Measurements from ENCODE around the gene EXOC3L4.

The EXOC3L4 gene

GRCh38 chr14:103066399-103066798 lies 28.1 kb upstream of the EXOC3L4 start:
- no peak overlapping the region for H3K27ac ChIP-seq (ENCODE audit: low read depth, low read length, poor library complexity, severe bottlenecking)

GRCh38 chr14:103067231-103067954 lies 27.1 kb upstream of the EXOC3L4 start:
- Histone ChIP-seq H3K9me2 (ENCODE audit: low read depth, low read length) (no peaks in the 10 kb centered on the region), H3K4me1 (ENCODE audit: insufficient read depth, low read length, severe bottlenecking) (no peaks in the 10 kb centered on the region), H3K9ac (ENCODE audit: low read length) (no peak overlapping the region), H3K4me3 (ENCODE audit: low read depth, low read length, poor library complexity, severe bottlenecking) (no peak overlapping the region), H3K27me3 (ENCODE audit: insufficient read depth, low read length) (no peaks in the 10 kb centered on the region; the same call in 1 of the 2 replicates), H3K9me3 (ENCODE audit: low read length) (no peaks in the 10 kb centered on the region), H3K27ac (ENCODE audit: low read depth, low read length, poor library complexity, severe bottlenecking) (no peak overlapping the region), H3K4me2 (ENCODE audit: low read length) (no peak overlapping the region), H4K20me1 (ENCODE audit: insufficient read depth, low read length) (no peaks in the 10 kb centered on the region), H3K79me2 (ENCODE audit: insufficient read depth, low read length) (no peaks in the 10 kb centered on the region), H2AFZ (ENCODE audit: low read length) (no peak overlapping the region), H3K36me3 (ENCODE audit: insufficient read depth, low read length) (no peaks in the 10 kb centered on the region), H3F3A (ENCODE audit: insufficient read depth, low read length) (no peaks in the 10 kb centered on the region)
- no peak for TF ChIP-seq CTCF (IDR thresholded peaks at IDR 0.05; ENCODE audit: low read length)
- no peak for TF ChIP-seq EZH2 (IDR thresholded peaks at IDR 0.05; ENCODE audit: borderline replicate concordance, low read length)

More at GRCh38 chr14:103066399-103066798, 28.1 kb upstream of the EXOC3L4 start:
- no peak overlapping the region for H2AFZ ChIP-seq (ENCODE audit: low read length)
- H3F3A ChIP-seq (ENCODE audit: insufficient read depth, low read length): no peaks in the 10 kb centered on the region
- H3K4me1 ChIP-seq (ENCODE audit: insufficient read depth, low read length, severe bottlenecking): no peaks in the 10 kb centered on the region
- no peak overlapping the region for H3K9ac ChIP-seq (ENCODE audit: low read length)
- no peaks in the 10 kb centered on the region for H3K9me3 ChIP-seq (ENCODE audit: low read length)
- no peaks in the 10 kb centered on the region; the same call in 1 of the 2 replicates for H3K27me3 ChIP-seq (ENCODE audit: insufficient read depth, low read length)
- no peak overlapping the region for H3K4me2 ChIP-seq (ENCODE audit: low read length)
- no peaks in the 10 kb centered on the region for H3K9me2 ChIP-seq (ENCODE audit: low read depth, low read length)
- H4K20me1 ChIP-seq (ENCODE audit: insufficient read depth, low read length): no peaks in the 10 kb centered on the region
- no peaks in the 10 kb centered on the region for H3K36me3 ChIP-seq (ENCODE audit: insufficient read depth, low read length)
- TF ChIP-seq CTCF (IDR thresholded peaks at IDR 0.05; ENCODE audit: low read length): no peak
- TF ChIP-seq EZH2 (IDR thresholded peaks at IDR 0.05; ENCODE audit: borderline replicate concordance, low read length): no peak
- no peak overlapping the region for H3K4me3 ChIP-seq (ENCODE audit: low read depth, low read length, poor library complexity, severe bottlenecking)
- H3K79me2 ChIP-seq (ENCODE audit: insufficient read depth, low read length): no peaks in the 10 kb centered on the region

- H3K9ac ChIP-seq (ENCODE audit: low read length): no peak overlapping the region
- H3K9me2 ChIP-seq (ENCODE audit: low read depth, low read length): no peaks in the 10 kb centered on the region
- H3K4me2 ChIP-seq (ENCODE audit: low read length): no peak overlapping the region
- no peaks in the 10 kb centered on the region for H3K79me2 ChIP-seq (ENCODE audit: insufficient read depth, low read length)
- no peaks in the 10 kb centered on the region for H3K9me3 ChIP-seq (ENCODE audit: low read length)
- H3K27ac ChIP-seq (ENCODE audit: low read depth, low read length, poor library complexity, severe bottlenecking): no peak overlapping the region
- TF ChIP-seq CTCF (IDR thresholded peaks at IDR 0.05; ENCODE audit: low read length): no peak
- no peak for TF ChIP-seq EZH2 (IDR thresholded peaks at IDR 0.05; ENCODE audit: borderline replicate concordance, low read length)
- H2AFZ ChIP-seq (ENCODE audit: low read length): no peak overlapping the region
- H3K27me3 ChIP-seq (ENCODE audit: insufficient read depth, low read length): peaks cover 3% of the 10 kb centered on the region; the same call in 1 of the 2 replicates
- no peak overlapping the region for H3K4me3 ChIP-seq (ENCODE audit: low read depth, low read length, poor library complexity, severe bottlenecking)
- H3K4me1 ChIP-seq (ENCODE audit: insufficient read depth, low read length, severe bottlenecking): no peaks in the 10 kb centered on the region
- no peaks in the 10 kb centered on the region for H4K20me1 ChIP-seq (ENCODE audit: insufficient read depth, low read length)
- no peaks in the 10 kb centered on the region for H3F3A ChIP-seq (ENCODE audit: insufficient read depth, low read length)
- no peaks in the 10 kb centered on the region for H3K36me3 ChIP-seq (ENCODE audit: insufficient read depth, low read length)
Measured at GRCh38 chr14:103068351-103069073, 26.0 kb upstream of the EXOC3L4 start.

All from OCI-LY1 (cell line).